SU-DHL-6 (cell line): ENCODE results near the gene KHDC4.

Experiments
- CTCF ChIP-seq: fragments of 200-600 bp; sonication (generic); IDR thresholded peaks from one replicate; pipeline ENCODE4 v1.5.1; 2017; ENCODE audit warnings: antibody characterized with exemption, mild to moderate bottlenecking, low read length, moderate library complexity; ENCODE audit not compliant: insufficient read depth, poor library complexity, severe bottlenecking
- EZH2phosphoT487 ChIP-seq: fragments of 200-600 bp; sonication (generic), shearing (Covaris generic); conservative IDR thresholded peaks from 2 replicates; pipeline ENCODE4 v1.6.1; 2018; ENCODE audit warnings: mild to moderate bottlenecking, antibody characterized with exemption, low read length, moderate library complexity, mixed read lengths

DNA sequence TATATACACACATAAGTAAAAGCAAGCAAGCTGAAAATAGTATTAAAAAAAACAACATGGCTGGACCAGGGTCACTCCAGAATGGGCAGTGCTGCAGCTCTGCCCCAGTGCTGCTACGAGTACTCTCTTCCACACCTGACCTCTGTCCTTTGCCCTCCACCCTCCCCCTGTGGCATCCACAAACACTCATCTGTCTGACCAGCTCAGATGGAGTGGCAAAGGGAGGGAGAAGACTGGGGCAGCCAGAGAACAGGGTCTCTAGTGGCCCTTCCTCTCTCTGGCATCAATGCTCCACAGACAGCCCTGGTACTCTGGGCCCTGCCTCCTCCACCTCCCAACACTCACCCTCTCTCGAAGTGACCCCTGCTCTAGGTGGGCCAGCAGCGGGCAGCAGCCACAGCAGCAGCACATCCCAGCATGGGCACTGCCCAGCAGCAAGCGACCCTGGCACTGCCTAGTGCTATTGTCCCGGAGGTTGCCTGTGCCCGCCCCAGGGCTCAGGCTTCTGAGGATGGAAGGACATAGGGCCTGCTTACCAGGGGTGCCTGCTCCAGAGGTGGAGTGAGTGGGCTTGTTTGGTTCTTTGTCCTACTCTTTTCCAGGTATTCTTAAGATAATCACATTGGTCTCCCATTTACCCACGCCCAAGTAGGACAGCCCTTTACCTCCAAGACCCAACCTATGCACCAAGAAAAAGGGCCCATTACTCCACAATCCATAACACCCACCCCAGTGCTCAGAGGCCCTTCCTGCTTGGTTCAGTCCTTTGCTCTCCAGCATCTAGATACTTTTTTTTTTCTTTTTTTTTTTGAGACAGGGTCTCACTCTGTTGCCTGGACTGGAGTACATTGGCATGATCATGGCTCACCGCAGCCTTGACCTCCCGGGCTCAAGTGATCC, 37.9 kb upstream of the KHDC4 start:
- TF ChIP-seq CTCF (no peak), EZH2phosphoT487 (no peak)
